IMR-90 (cell line): ENCODE measurements around the gene C9orf78.

Experiments used
- CHD1 ChIP-seq: IDR thresholded peaks from 2 replicates; pipeline ENCODE4 v1.6.1; 2012; ENCODE audit warnings: low read depth, low read length, improper control_type of control experiment
- POLR2A ChIP-seq: IDR thresholded peaks from 2 replicates; pipeline ENCODE4 v1.6.1; 2012; ENCODE audit warnings: mild to moderate bottlenecking, low read depth, low read length
- SMC3 ChIP-seq: fragments of 150-350 bp; IDR thresholded peaks from 2 replicates; pipeline ENCODE4 v1.6.1; 2016; ENCODE audit warnings: low read depth, mild to moderate bottlenecking, antibody characterized with exemption, low read length, moderate library complexity

- TF ChIP-seq CHD1 (no peak), POLR2A (no peak), SMC3 (no peak)
Measured at GRCh38 chr9:129878291-129878690, 43.2 kb upstream of the C9orf78 start.
